HPDE6-E6E7 (cell line): ENCODE results near the gene TRIM29.

Experiments used
- DNase-seq: peaks from one replicate; pipeline ENCODE4 v3.0.0; 2011; ENCODE audit warnings: missing footprints; ENCODE audit errors: extremely low spot score

TRIM29 gene

GRCh38 chr11:120097721-120098385 lies 40.1 kb downstream of the TRIM29 start:
- no peak for DNase-seq

DNA sequence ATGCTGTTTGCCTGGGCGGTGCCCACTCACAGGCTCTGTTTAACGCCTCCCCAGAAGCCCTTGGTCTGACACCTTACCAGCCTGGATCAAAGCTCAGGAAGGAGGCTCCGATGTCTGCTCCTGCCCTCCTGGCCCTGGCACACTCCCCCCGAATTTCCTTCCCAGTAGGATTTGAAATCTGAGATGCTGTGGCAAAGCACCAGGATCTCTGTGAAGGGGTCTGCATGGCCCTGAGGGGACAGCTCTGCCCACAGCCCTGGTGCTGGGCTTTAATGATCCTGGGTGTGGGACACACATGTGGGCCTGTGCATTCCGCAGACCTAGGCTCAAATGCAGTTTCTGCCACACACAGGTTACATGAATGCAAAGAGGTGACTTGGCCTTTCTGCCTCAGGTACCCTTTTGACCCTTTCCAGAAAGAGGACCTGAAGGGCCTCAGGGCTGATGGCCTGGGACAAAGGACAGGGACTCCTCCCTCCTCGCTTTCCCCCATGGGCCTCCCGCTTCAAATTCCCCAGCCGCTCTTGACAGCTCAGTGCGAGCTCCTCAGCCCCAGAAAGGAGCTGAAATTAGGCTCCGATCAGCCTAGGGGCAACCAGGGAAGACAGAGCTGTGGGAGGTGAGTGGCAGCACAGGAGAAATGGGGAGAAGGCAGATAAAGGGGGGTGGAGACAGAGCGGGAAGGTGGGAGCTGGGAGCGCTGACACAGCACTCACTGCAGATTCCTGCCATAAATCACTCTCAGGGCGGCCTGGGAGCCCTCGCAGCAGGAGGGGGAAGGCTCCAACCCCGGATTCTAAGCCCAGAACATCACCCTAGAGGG lies 41.3 kb downstream of the TRIM29 start:
- DNase-seq = no peak

- DNase-seq = no peak
Observed at GRCh38 chr11:120095516-120095915, 42.4 kb downstream of the TRIM29 start.

GRCh38 chr11:120091701-120092100 lies 46.2 kb downstream of the TRIM29 start:
- no peak for DNase-seq

- DNase-seq = no peak
Observed at GRCh38 chr11:120091121-120091520, 46.8 kb downstream of the TRIM29 start.

GRCh38 chr11:120090411-120090810 lies 47.5 kb downstream of the TRIM29 start:
- no peak for DNase-seq

GRCh38 chr11:120089036-120090001 lies 48.6 kb downstream of the TRIM29 start:
- DNase-seq = no peak

- no peak for DNase-seq
Observed at GRCh38 chr11:120088056-120088455, 49.9 kb downstream of the TRIM29 start.

DNA sequence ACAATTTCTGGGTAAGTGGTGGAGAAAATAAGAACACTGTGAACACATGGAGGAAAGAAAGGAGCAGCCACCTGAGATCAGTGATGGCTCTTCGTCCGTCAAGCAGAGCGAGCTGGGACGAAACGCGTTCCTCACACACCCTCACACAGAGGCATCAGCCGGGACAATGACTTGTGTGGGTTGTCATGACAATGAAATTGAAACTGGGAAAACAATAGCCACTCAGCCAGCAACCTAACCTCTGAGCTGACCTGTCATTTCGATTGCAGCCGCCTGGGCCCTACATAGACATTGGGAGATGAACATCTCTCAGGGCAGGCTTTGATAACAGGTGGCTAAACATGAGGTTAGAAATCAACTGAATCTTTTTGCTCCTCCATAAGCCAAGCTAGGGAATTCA lies 51.3 kb downstream of the TRIM29 start:
- DNase-seq = no peak

GRCh38 chr11:120079750-120080610 lies 57.9 kb downstream of the TRIM29 start:
- no peak for DNase-seq

DNA sequence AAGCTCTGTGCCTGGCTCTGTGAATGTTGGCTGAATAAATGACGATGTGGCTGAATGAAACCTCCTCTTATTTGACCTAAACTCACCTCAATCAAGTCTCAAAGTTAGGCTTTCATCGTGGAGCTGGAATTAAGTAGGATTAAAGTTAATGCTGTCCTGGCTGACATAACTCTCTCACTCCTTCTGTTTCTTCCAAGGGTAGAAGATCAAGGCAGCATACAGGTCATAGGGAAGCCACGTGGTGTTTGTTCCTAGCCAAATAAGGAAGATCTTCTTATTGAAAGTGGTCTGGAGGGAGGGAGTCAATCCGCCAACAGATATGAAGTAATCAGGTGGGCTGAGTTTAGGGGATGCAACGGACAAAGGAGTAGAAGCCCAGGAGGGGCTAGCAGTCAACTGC lies 59.5 kb downstream of the TRIM29 start:
- no peak for DNase-seq

- no peak for DNase-seq
Observed at GRCh38 chr11:120074076-120074475, 63.8 kb downstream of the TRIM29 start.

DNA sequence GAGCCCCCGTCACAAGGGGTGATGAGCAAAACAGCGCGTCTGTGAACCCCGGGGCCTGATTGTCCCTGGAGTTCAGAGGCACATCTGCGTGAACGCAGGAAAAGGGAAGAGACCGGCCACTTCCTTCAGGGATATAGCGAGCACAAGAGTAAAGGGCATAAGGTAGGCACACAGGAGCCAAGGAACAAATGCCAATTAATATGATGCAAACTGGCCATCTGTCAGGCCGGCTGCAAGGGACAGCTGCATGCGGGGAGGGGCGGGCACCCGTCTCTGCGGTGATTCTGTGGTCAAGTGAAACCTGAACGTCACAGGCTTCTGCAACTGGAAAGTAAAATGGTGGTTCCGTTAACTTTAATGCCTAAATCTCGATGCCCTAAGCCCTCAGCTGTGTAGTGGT lies 64.7 kb downstream of the TRIM29 start:
- DNase-seq = no peak

GRCh38 chr11:120068114-120068573 lies 69.8 kb downstream of the TRIM29 start:
- DNase-seq = no peak

- no peak for DNase-seq
Observed at GRCh38 chr11:120067438-120068113, 70.3 kb downstream of the TRIM29 start.

DNA sequence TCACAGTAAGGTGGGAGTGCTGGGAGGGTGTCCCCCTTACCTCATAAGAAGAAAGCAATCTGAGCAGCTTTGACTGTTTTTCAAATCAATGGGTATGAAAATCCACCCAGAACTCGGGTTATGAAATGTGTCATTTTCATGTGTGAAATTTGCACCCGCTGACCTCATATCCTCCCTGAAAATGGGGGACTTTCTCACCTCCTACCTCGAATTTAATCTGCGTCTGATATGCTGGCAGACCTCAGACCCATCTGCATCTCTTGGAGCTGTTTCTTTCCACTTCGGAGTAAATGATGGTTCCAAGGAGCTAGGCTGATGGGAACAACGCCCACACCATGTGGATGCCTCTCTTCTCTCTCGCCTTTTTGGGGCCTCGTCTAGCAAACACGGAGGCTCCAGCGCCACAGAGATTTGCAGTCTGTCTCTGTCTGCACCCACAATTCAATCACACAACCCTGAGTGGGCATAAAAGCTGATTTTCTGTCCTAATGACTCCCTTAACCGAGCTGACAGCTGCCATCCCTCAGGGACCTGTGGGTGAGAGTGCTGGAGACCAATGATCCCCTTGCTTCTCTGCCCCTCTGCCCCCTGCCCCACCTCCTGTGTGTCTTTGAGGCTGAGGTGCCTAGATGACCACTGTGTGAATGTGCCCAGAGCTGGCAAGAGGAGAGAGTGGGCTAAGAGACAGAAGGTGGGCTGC lies 71.0 kb downstream of the TRIM29 start:
- DNase-seq = no peak

GRCh38 chr11:120065876-120066275 lies 72.0 kb downstream of the TRIM29 start:
- no peak for DNase-seq

GRCh38 chr11:120065176-120065575 lies 72.7 kb downstream of the TRIM29 start:
- DNase-seq = no peak

DNA sequence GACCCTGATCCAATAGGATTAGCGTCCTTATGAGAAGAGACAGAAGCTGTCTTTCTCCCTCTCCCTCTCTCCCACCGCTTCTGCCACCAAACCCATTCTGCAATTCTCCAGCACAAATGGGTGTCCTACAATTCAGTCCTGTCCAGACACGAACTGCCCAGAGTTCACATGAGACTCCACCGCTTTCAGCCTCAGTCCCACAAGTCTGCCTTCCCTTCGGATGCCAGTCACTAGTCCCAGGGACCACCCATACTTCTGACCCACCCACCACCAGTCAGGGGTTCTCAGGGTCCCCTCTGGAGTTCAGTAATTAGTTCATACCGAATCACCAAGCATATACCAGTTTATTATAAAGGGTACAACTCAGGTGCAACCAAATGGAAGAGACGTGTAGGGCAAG lies 73.6 kb downstream of the TRIM29 start:
- DNase-seq = no peak
